ENCODE data around the gene LTBR. TPM values are rescaled to one million over a fixed set of nuclear protein-coding genes. Genes with fewer than 3 reads are reported as not detected.

Gene LTBR
- total and polyA plus RNA-seq, 2 of the 4 experiments (the other 2 are of a cell fraction) = 19.7 to 62.5 TPM

Small RNA genes within 50 kb of the gene (microRNA-seq; reads per million reads assigned to microRNA genes)
- not detected for gene RN7SL391P (ENCODE audit: insufficient read depth, insufficient read length)

Small RNA genes within 50 kb of the gene (small RNA-seq; reads per million reads assigned to genes)
- 0 reads per million in 5 experiments for gene RN7SL391P

Other genes with a start within 250 kb of the LTBR start
- 48.8 and 70.0 TPM in 2 replicates for gene CD9, start 183.8 kb upstream of the LTBR start, total RNA-seq (2012; rRNA removed)
- gene CD9, start 183.8 kb upstream of the LTBR start, polyA plus RNA-seq (2012; rRNA removed) = 69.1 and 70.9 TPM in 2 replicates
- under 0.01 TPM in 2 replicates for gene PLEKHG6, start 73.5 kb upstream of the LTBR start, total RNA-seq (2012; rRNA removed)
- 0.10 TPM in 2 replicates for gene PLEKHG6, start 73.5 kb upstream of the LTBR start, polyA plus RNA-seq (2012; rRNA removed)
- 79.6 and 86.7 TPM in 2 replicates for gene TNFRSF1A, start 42.1 kb upstream of the LTBR start, total RNA-seq (2012; rRNA removed)
- 136 and 138 TPM in 2 replicates for gene TNFRSF1A, start 42.1 kb upstream of the LTBR start, polyA plus RNA-seq (2012; rRNA removed)
- gene SCNN1A, start 8.6 kb upstream of the LTBR start, total RNA-seq (2012; rRNA removed) = not detected in 2 replicates
- 0.24 and 0.41 TPM in 2 replicates for gene SCNN1A, start 8.6 kb upstream of the LTBR start, polyA plus RNA-seq (2012; rRNA removed)
- gene CD27, start 60.8 kb downstream of the LTBR start, total RNA-seq (2012; rRNA removed) = not detected in 2 replicates
- gene CD27, start 60.8 kb downstream of the LTBR start, polyA plus RNA-seq (2012; rRNA removed) = 0.07 and 0.10 TPM in 2 replicates
- gene TAPBPL, start 67.9 kb downstream of the LTBR start, total RNA-seq (2012; rRNA removed) = 3.4 and 3.6 TPM in 2 replicates
- gene TAPBPL, start 67.9 kb downstream of the LTBR start, polyA plus RNA-seq (2012; rRNA removed) = 10.4 and 12.1 TPM in 2 replicates
- gene VAMP1, start 86.5 kb downstream of the LTBR start, total RNA-seq (2012; rRNA removed) = 7.2 and 7.5 TPM in 2 replicates
- 21.9 and 23.1 TPM in 2 replicates for gene VAMP1, start 86.5 kb downstream of the LTBR start, polyA plus RNA-seq (2012; rRNA removed)
- gene MRPL51, start 109.1 kb downstream of the LTBR start, total RNA-seq (2012; rRNA removed) = 80.1 and 126 TPM in 2 replicates
- gene MRPL51, start 109.1 kb downstream of the LTBR start, polyA plus RNA-seq (2012; rRNA removed) = 151 and 160 TPM in 2 replicates
- 52.8 and 57.9 TPM in 2 replicates for gene NCAPD2, start 109.9 kb downstream of the LTBR start, total RNA-seq (2012; rRNA removed)
- gene NCAPD2, start 109.9 kb downstream of the LTBR start, polyA plus RNA-seq (2012; rRNA removed) = 35.6 and 40.9 TPM in 2 replicates
- gene GAPDH, start 150.4 kb downstream of the LTBR start, total RNA-seq (2012; rRNA removed) = 11,536 and 12,939 TPM in 2 replicates
- 21,893 and 22,387 TPM in 2 replicates for gene GAPDH, start 150.4 kb downstream of the LTBR start, polyA plus RNA-seq (2012; rRNA removed)
- 5.6 and 5.8 TPM in 2 replicates for gene IFFO1, start 171.9 kb downstream of the LTBR start, total RNA-seq (2012; rRNA removed)
- 35.1 and 37.8 TPM in 2 replicates for gene IFFO1, start 171.9 kb downstream of the LTBR start, polyA plus RNA-seq (2012; rRNA removed)
- 32.5 and 35.8 TPM in 2 replicates for gene NOP2, start 184.1 kb downstream of the LTBR start, total RNA-seq (2012; rRNA removed)
- gene NOP2, start 184.1 kb downstream of the LTBR start, polyA plus RNA-seq (2012; rRNA removed) = 49.9 and 51.7 TPM in 2 replicates
- 262 and 279 TPM in 2 replicates for gene CHD4, start 223.2 kb downstream of the LTBR start, total RNA-seq (2012; rRNA removed)
- gene CHD4, start 223.2 kb downstream of the LTBR start, polyA plus RNA-seq (2012; rRNA removed) = 99.8 and 116 TPM in 2 replicates